Stimulated activated CD4-positive, alpha-beta T cell treated with anti-CD3 and anti-CD28 coated beads, TNF-alpha, amount 100 ng/mL, for 1 hour (primary cell): ENCODE measurements around the gene RPL23.

Experiments used
- DNase-seq, 3 donors: peaks; one replicate each; pipeline ENCODE4 v3.0.0-alpha.2; 2020; ENCODE audit warnings: low read depth in 3 of 3, low spot score in 1 of 3

Gene RPL23

GRCh38 chr17:38799501-38800236 is 53.9 kb downstream of the RPL23 start, which contains the start of gene PIP4K2B:
PIP4K2B (minus strand) TSS chr17:38799556; CDS start chr17:38799424, 132 bp downstream.
- DNase-seq, result peak; percentile 51 to 71 (median 64)

DNA sequence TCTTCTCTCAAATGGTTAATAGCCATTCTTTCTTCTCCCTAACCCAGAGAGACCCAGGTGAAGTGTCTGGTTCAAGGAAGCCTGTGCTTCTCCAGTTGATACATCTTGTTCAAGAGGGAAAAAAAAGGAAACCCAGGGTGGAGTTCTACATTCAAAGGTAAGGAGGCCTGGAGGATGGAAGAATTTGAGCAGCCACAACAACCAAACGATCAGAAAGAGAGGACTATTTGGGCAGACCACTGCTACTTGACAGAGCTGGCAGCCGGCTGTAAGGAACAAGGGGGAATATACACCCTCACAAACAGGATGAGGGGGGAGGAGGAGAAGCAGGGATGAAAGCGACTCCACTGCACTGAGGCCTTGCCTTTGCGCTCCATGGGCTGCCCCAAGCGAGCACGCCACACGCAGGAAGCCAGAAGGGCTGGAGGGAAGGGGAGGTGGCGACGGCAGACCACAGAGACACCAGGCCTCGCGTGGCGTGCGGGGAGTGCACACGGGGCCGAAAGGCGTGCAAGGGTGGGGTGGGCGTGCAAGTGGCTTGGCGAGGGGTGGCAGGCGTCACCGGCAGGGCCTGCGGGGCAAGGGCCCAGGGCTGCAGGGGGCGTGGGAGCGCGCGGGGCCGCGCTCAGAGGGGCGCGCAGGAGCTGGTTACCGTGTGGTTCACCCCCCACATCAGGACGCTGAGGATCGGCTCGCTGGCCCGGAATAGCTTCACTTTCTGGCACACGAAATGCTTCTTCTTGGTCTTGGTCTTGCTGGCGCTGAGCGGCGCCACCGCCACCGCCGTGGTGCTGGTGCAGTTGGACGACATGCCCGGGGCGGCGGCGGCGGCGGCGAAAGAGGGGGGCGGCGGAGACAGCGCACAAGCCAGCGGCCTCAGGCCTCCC is 54.7 kb downstream of the RPL23 start:
- DNase-seq, result peak in 2 of 3 donors; percentile 2 to 3
